HepG2 (cell line): ENCODE results near the gene ABT1. TPM values are rescaled to one million over a fixed set of nuclear protein-coding genes. Genes with fewer than 3 reads are reported as not detected.

Source experiments
- AHDC1 ChIP-seq: sonication (generic); formaldehyde crosslinking; IDR thresholded peaks from 2 replicates; pipeline ENCODE4 v1.5.1; 2020; ENCODE audit warnings: mild to moderate bottlenecking, missing genetic modification reagents, borderline replicate concordance
- BRD4 ChIP-seq: sonication (generic); formaldehyde crosslinking; IDR thresholded peaks from 2 replicates; pipeline ENCODE4 v1.4.0; 2020; ENCODE audit warnings: missing genetic modification reagents
- ELK4 ChIP-seq: sonication (generic); formaldehyde crosslinking; IDR thresholded peaks from 2 replicates; pipeline ENCODE4 v1.9.0; 2021; ENCODE audit warnings: missing genetic modification reagents, borderline replicate concordance
- FOXK2 ChIP-seq: fragments of 450-650 bp; IDR thresholded peaks from 2 replicates; pipeline ENCODE4 v1.6.1; 2016
- KLF15 ChIP-seq: sonication (generic); formaldehyde crosslinking; IDR thresholded peaks from 2 replicates; pipeline ENCODE4 v1.8.1; 2023; ENCODE audit warnings: borderline replicate concordance, mild to moderate bottlenecking, inconsistent platforms, missing genetic modification reagents, mixed read lengths
- MBD4 ChIP-seq: IDR thresholded peaks from 2 replicates; pipeline ENCODE4 v1.6.1; 2012; ENCODE audit warnings: low read length, inconsistent platforms, borderline replicate concordance
- MTF1 ChIP-seq: sonication (generic); formaldehyde crosslinking; IDR thresholded peaks from 2 replicates; pipeline ENCODE4 v1.5.0; 2020; ENCODE audit warnings: missing genetic modification reagents
- SP4 ChIP-seq: sonication (generic); formaldehyde crosslinking; IDR thresholded peaks from 2 replicates; pipeline ENCODE4 v1.8.1; 2023; ENCODE audit warnings: mild to moderate bottlenecking, missing genetic modification reagents
- ZBTB40 ChIP-seq, 2 experiments: fragments of 450-650 bp in 1 of 2; sonication (generic) in 1 of 2; formaldehyde crosslinking in 1 of 2; IDR thresholded peaks; 2 replicates each; pipeline versions ENCODE4 v1.6.1 to v1.8.0; 2016 to 2022; ENCODE audit warnings: antibody characterized with exemption in 1 of 2, mild to moderate bottlenecking in 1 of 2, missing genetic modification reagents in 1 of 2
- ZNF639 ChIP-seq: conservative IDR thresholded peaks from 2 replicates; pipeline ENCODE4 v1.6.1; 2018; ENCODE audit warnings: missing genetic modification reagents
- polyA plus RNA-seq, 8 experiments: library from polyadenylated mRNA; depleted of rRNA in 3 of 8; stranded (reverse) in 7 of 8; unstranded in 1 of 8; fragments of >200 nt; fragmentation: Illumina TruSeq in 4 of 8; extraction: Trizol in 4 of 8; gene quantifications; 2 replicates each; pipeline versions ENCODE4 v1.2.1 to v1.2.3, GENCODE V29; 2011 to 2016; ENCODE audit warnings: low read depth in 4 of 8, missing spikeins in 1 of 8, mixed read lengths in 1 of 8; ENCODE audit not compliant: insufficient read depth in 1 of 8
- total RNA-seq, 5 experiments: library from RNA; depleted of rRNA; stranded (reverse); fragments of >200 nt; fragmentation: Illumina TruSeq; extraction: Trizol; gene quantifications; 2 replicates each; pipeline ENCODE4 v1.2.3, GENCODE V29; 2016; ENCODE audit warnings: low read depth in 1 of 5

Gene ABT1
- total and polyA plus RNA-seq, 2 of the 13 experiments (the other 11 are each of a cell fraction or from before 2014, with no cell fraction given): 38.4 TPM

GRCh38 chr6:26596579-26597388, at the start of gene ABT1 (continued):
- TF ChIP-seq ZBTB40 (IDR thresholded peaks at IDR 0.05) (no peak), ZBTB40 (CRISPR knock-in tag; IDR thresholded peaks at IDR 0.05) (peak; percentile 89), KLF15 (no peak), SP4 (CRISPR knock-in tag) (peak; percentile 98), FOXK2 (peak; percentile 96), ELK4 (CRISPR knock-in tag) (peak; percentile 80; the same call in 1 of the 2 replicates), BRD4 (CRISPR knock-in tag) (peak; percentile 93), ZNF639 (CRISPR knock-in tag) (peak; percentile 92), AHDC1 (CRISPR knock-in tag) (peak; percentile 74), MBD4 (no peak), MTF1 (CRISPR knock-in tag) (no peak)
